ENCODE data around the gene IFNL1. TPM values are rescaled to one million over a fixed set of nuclear protein-coding genes. Genes with fewer than 3 reads are reported as not detected.

IFNL1 gene
- total RNA-seq, 1 donor from 2014 or later: not detected

Small RNAs within 50 kb of the gene (small RNA-seq; reads per million reads assigned to genes)
- gene AC011445.2: 0.08 reads per million

Other genes starting within 250 kb of the IFNL1 start
- not detected for gene ACP7, start 212.0 kb upstream of the IFNL1 start, total RNA-seq
- gene PAK4, start 170.6 kb upstream of the IFNL1 start, total RNA-seq: 0.82 TPM
- gene NCCRP1, start 99.4 kb upstream of the IFNL1 start, total RNA-seq: not detected
- not detected for gene SYCN, start 92.1 kb upstream of the IFNL1 start, total RNA-seq
- not detected for gene IFNL3, start 51.4 kb upstream of the IFNL1 start, total RNA-seq
- under 0.01 TPM for gene IFNL4, start 47.6 kb upstream of the IFNL1 start, total RNA-seq
- not detected for gene IFNL2, start 28.0 kb upstream of the IFNL1 start, total RNA-seq
- gene LRFN1, start 24.5 kb downstream of the IFNL1 start, total RNA-seq: 5.3 TPM
- gene GMFG, start 39.6 kb downstream of the IFNL1 start, total RNA-seq: 2.9 TPM
- gene SAMD4B, start 46.0 kb downstream of the IFNL1 start, total RNA-seq: 13.0 TPM
- gene PAF1, start 94.7 kb downstream of the IFNL1 start, total RNA-seq: 36.7 TPM
- gene MED29, start 95.0 kb downstream of the IFNL1 start, total RNA-seq: 9.8 TPM
- 0.41 TPM for gene ZFP36, start 110.4 kb downstream of the IFNL1 start, total RNA-seq
- gene PLEKHG2, start 116.3 kb downstream of the IFNL1 start, total RNA-seq: 17.5 TPM
- 59.1 TPM for gene RPS16, start 139.5 kb downstream of the IFNL1 start, total RNA-seq
- gene SUPT5H, start 149.2 kb downstream of the IFNL1 start, total RNA-seq: 59.5 TPM
- 43.2 TPM for gene TIMM50, start 184.4 kb downstream of the IFNL1 start, total RNA-seq
- 13.9 TPM for gene DLL3, start 202.5 kb downstream of the IFNL1 start, total RNA-seq
- gene SELENOV, start 218.7 kb downstream of the IFNL1 start, total RNA-seq: 0.41 TPM
- 24.1 TPM for gene EID2B, start 236.4 kb downstream of the IFNL1 start, total RNA-seq
- gene EID2, start 243.8 kb downstream of the IFNL1 start, total RNA-seq: 22.4 TPM